SK-N-SH treated with all-trans-retinoic acid at 6 μM for 48 hours (cell line): ENCODE data around the gene F8.

ENCODE experiments used
- BACH2 ChIP-seq: fragments of 250-450 bp; sonication (Bioruptor Pico); IDR thresholded peaks from 2 replicates; pipeline ENCODE4 v1.9.0; 2021; ENCODE audit warnings: mild to moderate bottlenecking, borderline replicate concordance
- CREB5 ChIP-seq: fragments of 250-450 bp; sonication (Bioruptor Pico); IDR thresholded peaks from 2 replicates; pipeline ENCODE4 v1.5.1; 2020; ENCODE audit warnings: low read depth, mild to moderate bottlenecking, moderate library complexity
- CSDC2 ChIP-seq: fragments of 250-450 bp; sonication (Bioruptor Pico); IDR thresholded peaks from 2 replicates; pipeline ENCODE4 v1.5.0; 2020; ENCODE audit warnings: mild to moderate bottlenecking, moderate library complexity
- ESRRG ChIP-seq: fragments of 250-450 bp; sonication (Bioruptor Pico); IDR thresholded peaks from 2 replicates; pipeline ENCODE4 v1.6.1; 2021; ENCODE audit warnings: mild to moderate bottlenecking
- POU6F1 ChIP-seq: fragments of 250-450 bp; sonication (Bioruptor Pico); IDR thresholded peaks from 2 replicates; pipeline ENCODE4 v1.8.0; 2021; ENCODE audit warnings: low read depth, mild to moderate bottlenecking, moderate library complexity, borderline replicate concordance
- SNAI2 ChIP-seq: fragments of 250-450 bp; sonication (Bioruptor Pico); IDR thresholded peaks from 2 replicates; pipeline ENCODE4 v1.5.0; 2020; ENCODE audit warnings: mild to moderate bottlenecking, moderate library complexity
- TOX ChIP-seq: fragments of 250-450 bp; sonication (Bioruptor Pico); IDR thresholded peaks from 2 replicates; pipeline ENCODE4 v1.8.0; 2021; ENCODE audit warnings: mild to moderate bottlenecking, moderate library complexity, borderline replicate concordance
- ZFP3 ChIP-seq: fragments of 250-450 bp; sonication (Bioruptor Pico); IDR thresholded peaks from 2 replicates; pipeline ENCODE4 v1.5.0; 2020; ENCODE audit warnings: mild to moderate bottlenecking, moderate library complexity
- ZNF70 ChIP-seq: fragments of 450-650 bp; formaldehyde crosslinking; IDR thresholded peaks from 2 replicates; pipeline ENCODE4 v1.5.0; 2020; ENCODE audit warnings: mild to moderate bottlenecking, moderate library complexity

GRCh38 chrX:154804957-154805695 is 217.4 kb downstream of the F8 start, which contains the start of gene MPP1:
- TF ChIP-seq CSDC2 (CRISPR knock-in tag): no peak
- no peak for TF ChIP-seq ZFP3 (CRISPR knock-in tag)
- TF ChIP-seq ZNF70 (CRISPR knock-in tag): no peak
- TF ChIP-seq ESRRG (CRISPR knock-in tag): no peak
- no peak for TF ChIP-seq BACH2 (CRISPR knock-in tag)
- no peak for TF ChIP-seq TOX (CRISPR knock-in tag)
- no peak for TF ChIP-seq POU6F1
- no peak for TF ChIP-seq SNAI2 (CRISPR knock-in tag)
- TF ChIP-seq CREB5 (CRISPR knock-in tag): no peak
